Activated naive CD8-positive, alpha-beta T cell treated with anti-CD3 and anti-CD28 coated beads, Interleukin-2, amount 10 ng/mL, durations not matched to agents 7 days and 5 days (primary cell): ENCODE measurements around the gene CCK. TPM values are rescaled to one million over a fixed set of nuclear protein-coding genes. Genes with fewer than 3 reads are reported as not detected.

ENCODE experiments used
- ATAC-seq: fragments of 150-1000 bp; cut with Tn5 transposase; one replicate; pipeline ENCODE4 v1.10.0; 2021; ENCODE audit warnings: low read depth, moderate library complexity
- POLR2A ChIA-PET: fragments of 350-600 bp; sonication (Branson Sonifier 250); formaldehyde crosslinking; loops from one replicate; lab custom pipeline; 2021; ENCODE audit warnings: antibody characterized with exemption; lab: Charles Lee
- DNase-seq: peaks from one replicate; pipeline ENCODE4 v3.0.0; 2021
- H3K27ac Mint-ChIP-seq: one replicate; pipeline ENCODE4 v1.8.0; 2022; ENCODE audit warnings: mild to moderate bottlenecking, mixed read lengths
- H3K27me3 Mint-ChIP-seq: one replicate; pipeline ENCODE4 v1.8.0; 2022; ENCODE audit warnings: mild to moderate bottlenecking, moderate library complexity, mixed read lengths
- H3K36me3 Mint-ChIP-seq: one replicate; pipeline ENCODE4 v1.8.0; 2021; ENCODE audit warnings: mild to moderate bottlenecking, mixed read lengths
- H3K4me1 Mint-ChIP-seq: one replicate; pipeline ENCODE4 v1.8.0; 2021; ENCODE audit warnings: mixed read lengths
- H3K4me3 Mint-ChIP-seq: one replicate; pipeline ENCODE4 v1.8.0; 2022; ENCODE audit warnings: mild to moderate bottlenecking, moderate library complexity, mixed read lengths
- H3K9me3 Mint-ChIP-seq: one replicate; pipeline ENCODE4 v1.8.0; 2021; ENCODE audit warnings: mixed read lengths
- total RNA-seq, 2 experiments: library from RNA; stranded (reverse); gene quantifications; one replicate each; pipeline ENCODE4 v1.2.3, GENCODE V29; 2021

CCK gene
- total RNA-seq: not detected

- H3K27ac Mint-ChIP-seq: no peak within 1 kb of the TSS
- H3K4me3 Mint-ChIP-seq: no peak within 1 kb of the TSS
- peaks cover 9% of the 10 kb centered on the region for H3K4me1 Mint-ChIP-seq
- peaks cover 6% of the 10 kb centered on the region for H3K9me3 Mint-ChIP-seq
- DNase-seq: no peak
- POLR2A ChIA-PET: no interaction called here
- no peaks in the 10 kb centered on the region for H3K36me3 Mint-ChIP-seq
- ATAC-seq: no peak
- peaks cover 78% of the 10 kb centered on the region for H3K27me3 Mint-ChIP-seq
Measured at GRCh38 chr3:42266085-42266484, at the start of gene CCK. Gene CCK (minus strand): TSS chr3:42266185. CDS start chr3:42263630, 2,555 bp downstream.

- H3K36me3 Mint-ChIP-seq: peaks cover 4% of the 10 kb centered on the region
- no peaks in the 10 kb centered on the region for H3K4me1 Mint-ChIP-seq
- ATAC-seq (no peak), DNase-seq (no peak)
- POLR2A ChIA-PET: no interaction called here
- H3K9me3 Mint-ChIP-seq: peaks cover 19% of the 10 kb centered on the region
- H3K4me3 Mint-ChIP-seq: no peak overlapping the region
- no peak overlapping the region for H3K27ac Mint-ChIP-seq
- no peaks in the 10 kb centered on the region for H3K27me3 Mint-ChIP-seq
Measured at GRCh38 chr3:42314411-42314810, 48.4 kb upstream of the CCK start.

GRCh38 chr3:42308651-42309050 lies 42.7 kb upstream of the CCK start:
- no peak overlapping the region for H3K4me3 Mint-ChIP-seq
- POLR2A ChIA-PET: no interaction called here
- H3K9me3 Mint-ChIP-seq: peaks cover 7% of the 10 kb centered on the region
- H3K27ac Mint-ChIP-seq: no peak overlapping the region
- H3K4me1 Mint-ChIP-seq: peaks cover 4% of the 10 kb centered on the region
- H3K27me3 Mint-ChIP-seq: peaks cover 3% of the 10 kb centered on the region
- H3K36me3 Mint-ChIP-seq: no peaks in the 10 kb centered on the region
- DNase-seq (no peak), ATAC-seq (no peak)

GRCh38 chr3:42306499-42306898 lies 40.5 kb upstream of the CCK start:
- no peaks in the 10 kb centered on the region for H3K36me3 Mint-ChIP-seq
- peaks cover 9% of the 10 kb centered on the region for H3K4me1 Mint-ChIP-seq
- no peak for DNase-seq
- no peak overlapping the region for H3K27ac Mint-ChIP-seq
- no peak overlapping the region for H3K4me3 Mint-ChIP-seq
- peaks cover 3% of the 10 kb centered on the region for H3K9me3 Mint-ChIP-seq
- no peak for ATAC-seq
- H3K27me3 Mint-ChIP-seq: peaks cover 3% of the 10 kb centered on the region
- POLR2A ChIA-PET: no interaction called here

GRCh38 chr3:42302924-42303634 lies 37.1 kb upstream of the CCK start:
- no peak overlapping the region for H3K27ac Mint-ChIP-seq
- DNase-seq (no peak), ATAC-seq (no peak)
- POLR2A ChIA-PET: no interaction called here
- no peak overlapping the region for H3K4me3 Mint-ChIP-seq
- H3K36me3 Mint-ChIP-seq: no peaks in the 10 kb centered on the region
- H3K9me3 Mint-ChIP-seq: peaks cover 1% of the 10 kb centered on the region
- peaks cover 3% of the 10 kb centered on the region for H3K27me3 Mint-ChIP-seq
- peaks cover 9% of the 10 kb centered on the region for H3K4me1 Mint-ChIP-seq

GRCh38 chr3:42301446-42302175 lies 35.6 kb upstream of the CCK start:
- peaks cover 1% of the 10 kb centered on the region for H3K9me3 Mint-ChIP-seq
- no peak overlapping the region for H3K4me3 Mint-ChIP-seq
- peaks cover 8% of the 10 kb centered on the region for H3K4me1 Mint-ChIP-seq
- H3K27ac Mint-ChIP-seq: no peak overlapping the region
- H3K27me3 Mint-ChIP-seq: peaks cover 5% of the 10 kb centered on the region
- no peak for ATAC-seq
- POLR2A ChIA-PET: no interaction called here
- DNase-seq: no peak
- H3K36me3 Mint-ChIP-seq: no peaks in the 10 kb centered on the region

- Mint-ChIP-seq H3K4me1 (peaks cover 5% of the 10 kb centered on the region), H3K9me3 (peaks cover 1% of the 10 kb centered on the region), H3K36me3 (no peaks in the 10 kb centered on the region), H3K27ac (no peak overlapping the region), H3K4me3 (no peak overlapping the region), H3K27me3 (peaks cover 5% of the 10 kb centered on the region)
- POLR2A ChIA-PET: no interaction called here
- no peak for ATAC-seq
- DNase-seq: no peak
Measured at GRCh38 chr3:42300778-42301177, 34.8 kb upstream of the CCK start.

GRCh38 chr3:42300013-42300412 lies 34.0 kb upstream of the CCK start:
- POLR2A ChIA-PET: no interaction called here
- ATAC-seq: no peak

GRCh38 chr3:42298259-42298658 lies 32.3 kb upstream of the CCK start:
- H3K4me3 Mint-ChIP-seq: no peak overlapping the region
- H3K27ac Mint-ChIP-seq: no peak overlapping the region
- peaks cover 4% of the 10 kb centered on the region for H3K9me3 Mint-ChIP-seq
- POLR2A ChIA-PET: no interaction called here
- peaks cover 3% of the 10 kb centered on the region for H3K27me3 Mint-ChIP-seq
- DNase-seq (no peak), ATAC-seq (no peak)
- no peaks in the 10 kb centered on the region for H3K36me3 Mint-ChIP-seq
- H3K4me1 Mint-ChIP-seq: peaks cover 3% of the 10 kb centered on the region

More at GRCh38 chr3:42300013-42300412, 34.0 kb upstream of the CCK start:
- Mint-ChIP-seq H3K4me3 (no peak overlapping the region), H3K27ac (no peak overlapping the region), H3K27me3 (peaks cover 4% of the 10 kb centered on the region), H3K9me3 (peaks cover 1% of the 10 kb centered on the region), H3K4me1 (peaks cover 5% of the 10 kb centered on the region), H3K36me3 (no peaks in the 10 kb centered on the region)
- DNase-seq: peak; percentile 46

- no peak overlapping the region for H3K27ac Mint-ChIP-seq
- peaks cover 1% of the 10 kb centered on the region for H3K36me3 Mint-ChIP-seq
- peaks cover 4% of the 10 kb centered on the region for H3K9me3 Mint-ChIP-seq
- DNase-seq: no peak
- POLR2A ChIA-PET: no interaction called here
- H3K4me3 Mint-ChIP-seq: no peak overlapping the region
- no peak for ATAC-seq
- peaks cover 2% of the 10 kb centered on the region for H3K27me3 Mint-ChIP-seq
- peaks cover 3% of the 10 kb centered on the region for H3K4me1 Mint-ChIP-seq
Measured at GRCh38 chr3:42292009-42292408, 26.0 kb upstream of the CCK start.

GRCh38 chr3:42290966-42291714 lies 25.2 kb upstream of the CCK start:
- Mint-ChIP-seq H3K36me3 (peaks cover 1% of the 10 kb centered on the region), H3K4me1 (peaks cover 3% of the 10 kb centered on the region), H3K27me3 (peaks cover 4% of the 10 kb centered on the region), H3K4me3 (no peak overlapping the region), H3K27ac (no peak overlapping the region), H3K9me3 (peaks cover 6% of the 10 kb centered on the region)
- POLR2A ChIA-PET: no interaction called here
- no peak for DNase-seq
- ATAC-seq: no peak

- H3K27me3 Mint-ChIP-seq: peaks cover 7% of the 10 kb centered on the region
- peaks cover 3% of the 10 kb centered on the region for H3K4me1 Mint-ChIP-seq
- no peak overlapping the region for H3K27ac Mint-ChIP-seq
- H3K4me3 Mint-ChIP-seq: no peak overlapping the region
- peaks cover 6% of the 10 kb centered on the region for H3K9me3 Mint-ChIP-seq
- POLR2A ChIA-PET: no interaction called here
- DNase-seq: no peak
- peaks cover 1% of the 10 kb centered on the region for H3K36me3 Mint-ChIP-seq
- ATAC-seq: no peak
Measured at GRCh38 chr3:42289026-42289425, 23.0 kb upstream of the CCK start.

GRCh38 chr3:42288385-42288784 lies 22.4 kb upstream of the CCK start:
- ATAC-seq (no peak), DNase-seq (no peak)
- Mint-ChIP-seq H3K4me3 (no peak overlapping the region), H3K27me3 (peaks cover 7% of the 10 kb centered on the region), H3K36me3 (peaks cover 1% of the 10 kb centered on the region), H3K27ac (no peak overlapping the region), H3K9me3 (peaks cover 4% of the 10 kb centered on the region), H3K4me1 (peaks cover 3% of the 10 kb centered on the region)
- POLR2A ChIA-PET: no interaction called here
